ENCODE measurements around the gene EXD1. TPM values are rescaled to one million over a fixed set of nuclear protein-coding genes. Genes with fewer than 3 reads are reported as not detected.

Gene EXD1
- 0.06 to 0.12 TPM (median 0.10 TPM) in 3 of 5 replicates, not detected in the others for total RNA-seq (2022; extraction: Qiagen RNA extraction; ENCODE audit: low read depth)

GRCh38 chr15:41230650-41231421, at the start of gene EXD1, which contains the start of gene CHP1:
TSS of gene EXD1 (minus strand) at chr15:41230757. CDS start at chr15:41226575, 4,182 bp downstream.
TSS of gene CHP1 (plus strand) at chr15:41231268. CDS start at chr15:41231383, 115 bp downstream.

Other genes starting within 250 kb of the EXD1 start
- gene INO80, start 114.5 kb downstream of the EXD1 start, total RNA-seq (2022; extraction: Qiagen RNA extraction; ENCODE audit: low read depth): 12.2 to 13.7 TPM (median 12.6 TPM) in 5 replicates
- 47.5 to 73.6 TPM (median 50.4 TPM) in 5 replicates for gene CHP1, start 511 bp upstream of the EXD1 start, total RNA-seq (2022; extraction: Qiagen RNA extraction; ENCODE audit: low read depth)
- 13.6 to 16.2 TPM (median 14.8 TPM) in 5 replicates for gene OIP5, start 101.8 kb upstream of the EXD1 start, total RNA-seq (2022; extraction: Qiagen RNA extraction; ENCODE audit: low read depth)
- 65.2 to 95.4 TPM (median 72.2 TPM) in 5 replicates for gene NUSAP1, start 102.1 kb upstream of the EXD1 start, total RNA-seq (2022; extraction: Qiagen RNA extraction; ENCODE audit: low read depth)
- 12.1 to 14.6 TPM (median 13.2 TPM) in 5 replicates for gene NDUFAF1, start 171.7 kb upstream of the EXD1 start, total RNA-seq (2022; extraction: Qiagen RNA extraction; ENCODE audit: low read depth)
- gene RTF1, start 186.3 kb upstream of the EXD1 start, total RNA-seq (2022; extraction: Qiagen RNA extraction; ENCODE audit: low read depth): 16.3 to 27.5 TPM (median 19.5 TPM) in 5 replicates